Glomerular endothelial cell (primary cell): ENCODE results near the gene POLE3. TPM values are rescaled to one million over a fixed set of nuclear protein-coding genes. Genes with fewer than 3 reads are reported as not detected.

ENCODE experiments used
- total RNA-seq: library from RNA; depleted of rRNA; stranded (reverse); fragments of >200 nt; gene quantifications from 2 replicates; pipeline ENCODE4 v1.2.3, GENCODE V29; 2015

The POLE3 gene
- total RNA-seq, 1 donor from 2014 or later = 36.9 TPM

Other genes starting within 250 kb of the POLE3 start
- 19.5 and 25.1 TPM in 2 replicates for gene FKBP15, start 189.4 kb downstream of the POLE3 start, total RNA-seq
- gene SLC31A1, start 189.1 kb downstream of the POLE3 start, total RNA-seq = 14.8 and 15.7 TPM in 2 replicates
- 20.9 and 24.3 TPM in 2 replicates for gene CDC26, start 135.1 kb downstream of the POLE3 start, total RNA-seq
- 23.1 and 23.7 TPM in 2 replicates for gene PRPF4, start 135.0 kb downstream of the POLE3 start, total RNA-seq
- not detected in 2 replicates for gene RNF183, start 107.3 kb downstream of the POLE3 start, total RNA-seq
- 0.68 and 0.99 TPM in 2 replicates for gene WDR31, start 70.4 kb downstream of the POLE3 start, total RNA-seq
- not detected in 2 replicates for gene BSPRY, start 61.1 kb downstream of the POLE3 start, total RNA-seq
- 8.5 and 17.4 TPM in 2 replicates for gene HDHD3, start 33.7 kb downstream of the POLE3 start, total RNA-seq
- gene ALAD, start 9.4 kb downstream of the POLE3 start, total RNA-seq = 18.9 and 19.6 TPM in 2 replicates
- 0.48 and 0.53 TPM in 2 replicates for gene C9orf43, start 72 bp upstream of the POLE3 start, total RNA-seq
- 281 and 602 TPM in 2 replicates for gene RGS3, start 53.1 kb upstream of the POLE3 start, total RNA-seq